ENCODE results near the gene SLC25A30.
"Not testable (repeated sequence)": the region's sequence is repeated elsewhere in the genome, so short reads cannot be mapped to it uniquely, and the experiment has no call there.

Gene SLC25A30

GRCh38 chr13:45367358-45367757 lies 50.8 kb downstream of the SLC25A30 start:
- DNase-seq (ENCODE audit: low read depth), result peak; percentile 89

GRCh38 chr13:45365558-45365885 lies 52.7 kb downstream of the SLC25A30 start:
- DNase-seq (ENCODE audit: low read depth), result no peak

GRCh38 chr13:45364876-45365557 lies 53.2 kb downstream of the SLC25A30 start:
- no peak for DNase-seq (ENCODE audit: low read depth)

GRCh38 chr13:45362939-45363338 lies 55.2 kb downstream of the SLC25A30 start:
- DNase-seq (ENCODE audit: low read depth), result no peak

GRCh38 chr13:45361596-45362206 lies 56.5 kb downstream of the SLC25A30 start:
- DNase-seq (ENCODE audit: low read depth), result peak; percentile 52

GRCh38 chr13:45356966-45357672 lies 61.1 kb downstream of the SLC25A30 start:
- DNase-seq (ENCODE audit: low read depth), result no peak

- no peak for DNase-seq (ENCODE audit: low read depth)
Measured at GRCh38 chr13:45353895-45354294, 64.3 kb downstream of the SLC25A30 start.

- DNase-seq (ENCODE audit: low read depth), result peak; percentile 46
Measured at GRCh38 chr13:45352031-45352430, 66.1 kb downstream of the SLC25A30 start.

- no peak for DNase-seq (ENCODE audit: low read depth)
Measured at GRCh38 chr13:45350152-45350551, 68.0 kb downstream of the SLC25A30 start.

- peak; percentile 50 for DNase-seq (ENCODE audit: low read depth)
Measured at GRCh38 chr13:45349438-45349837, 68.7 kb downstream of the SLC25A30 start.

- DNase-seq (ENCODE audit: low read depth), result not testable (repeated sequence)
Measured at GRCh38 chr13:45344064-45344463, 74.1 kb downstream of the SLC25A30 start.

Measured in iris pigment epithelial cell (primary cell).